GM12878 (cell line): ENCODE measurements around the gene NBEA. TPM values are rescaled to one million over a fixed set of nuclear protein-coding genes. Genes with fewer than 3 reads are reported as not detected.

ENCODE experiments used
- ATAC-seq: fragments of 200-7000 bp; cut with Tn5 transposase; 3 replicates; pipeline ENCODE4 v1.9.1; 2020; ENCODE audit warnings: mild to moderate bottlenecking, moderate library complexity
- BruUV-seq: library from RNA; stranded (reverse); fragments of 400-500 nt; replicated peaks from 2 replicates; lab custom pipeline; 2021; lab: Mats Ljungman, UMichigan
- CTCF ChIA-PET: fragments of 300-600 bp; sonication (Branson Sonifier 250); formaldehyde crosslinking; extraction: SDS; loops from one replicate; lab custom pipeline; 2021; ENCODE audit warnings: inconsistent platforms; lab: Yijun Ruan, JAX
- POLR2A ChIA-PET: fragments of 350-600 bp; formaldehyde crosslinking; extraction: SDS; loops from one replicate; lab custom pipeline; 2021; ENCODE audit warnings: inconsistent platforms; lab: Charles Lee
- RAD21 ChIA-PET: fragments of 300-600 bp; sonication (Branson Sonifier 250); formaldehyde crosslinking; loops from one replicate; lab custom pipeline; 2023; ENCODE audit warnings: antibody characterized with exemption; ENCODE audit not compliant: unreplicated experiment; lab: Charles Lee
- SMC1A ChIA-PET: fragments of 300-600 bp; sonication (Branson Sonifier 250); formaldehyde crosslinking; loops from one replicate; lab custom pipeline; 2023; ENCODE audit not compliant: unreplicated experiment, uncharacterized antibody; lab: Charles Lee
- DNase-seq: peaks from one replicate; pipeline ENCODE4 v3.0.0-alpha.2; 2011; ENCODE audit warnings: low read depth, low spot score
- FAIRE-seq: peaks from 3 replicates; lab custom pipeline; 2011; peaks lifted over from hg19 to GRCh38; lab: Jason Lieb, UNC
- H2AFZ ChIP-seq: 2 replicates; pipeline ENCODE4 v1.6.0; 2011; ENCODE audit warnings: low read depth, low read length, control low read depth; ENCODE audit not compliant: control insufficient read depth
- H3K27ac ChIP-seq: 2 replicates; pipeline ENCODE4 v1.5.1; 2011; ENCODE audit warnings: control low read depth; ENCODE audit not compliant: control insufficient read depth, insufficient read depth
- H3K27me3 ChIP-seq, 2 experiments: replicated peaks in 1 of 2; 2 replicates each; pipeline versions ENCODE4 v1.6.0 to v1.6.1; 2011; ENCODE audit warnings: low read length in 1 of 2; ENCODE audit not compliant: control insufficient read depth in 2 of 2, insufficient read depth in 2 of 2
- H3K36me3 ChIP-seq, 2 experiments: 2 replicates each; pipeline ENCODE4 v1.5.1; 2011; ENCODE audit warnings: low read length in 1 of 2; ENCODE audit not compliant: control insufficient read depth in 2 of 2, insufficient read depth in 2 of 2
- H3K4me1 ChIP-seq: 2 replicates; pipeline ENCODE4 v1.6.1; 2011; ENCODE audit warnings: mild to moderate bottlenecking, low read length, moderate library complexity, mixed read lengths; ENCODE audit not compliant: control insufficient read depth, insufficient read depth
- H3K4me2 ChIP-seq: 2 replicates; pipeline ENCODE4 v1.6.0; 2011; ENCODE audit warnings: control low read depth; ENCODE audit not compliant: control insufficient read depth, insufficient read depth
- H3K4me3 ChIP-seq: fragments of 200-600 bp; sonication (generic); 2 replicates; pipeline ENCODE4 v1.5.1; 2016
- H3K79me2 ChIP-seq: 2 replicates; pipeline ENCODE4 v1.6.0; 2011; ENCODE audit warnings: low read length; ENCODE audit not compliant: control insufficient read depth, insufficient read depth
- H3K9ac ChIP-seq: 2 replicates; pipeline ENCODE4 v1.8.0; 2011; ENCODE audit warnings: low read length, control low read depth, mixed read lengths; ENCODE audit not compliant: control insufficient read depth, insufficient read depth
- H3K9me3 ChIP-seq: replicated peaks from 3 replicates; pipeline ENCODE4 v1.5.1; 2011; ENCODE audit warnings: mild to moderate bottlenecking, low read length; ENCODE audit not compliant: control insufficient read depth, insufficient read depth
- H4K20me1 ChIP-seq: 2 replicates; pipeline ENCODE4 v1.6.0; 2011; ENCODE audit not compliant: control insufficient read depth, insufficient read depth
- BACH1 ChIP-seq: fragments of 450-650 bp; IDR thresholded peaks from 2 replicates; pipeline ENCODE4 v1.6.1; 2017; ENCODE audit warnings: mild to moderate bottlenecking, borderline replicate concordance
- BHLHE40 ChIP-seq, 2 experiments: fragments of 450-650 bp in 1 of 2; IDR thresholded peaks; 2 replicates each; pipeline ENCODE4 v1.6.1; 2011 to 2017; ENCODE audit warnings: low read depth in 2 of 2, borderline replicate concordance in 1 of 2, improper control_type of control experiment in 1 of 2, low read length in 1 of 2, mild to moderate bottlenecking in 1 of 2
- BRCA1 ChIP-seq: IDR thresholded peaks from 2 replicates; pipeline ENCODE4 v1.6.1; 2011; ENCODE audit warnings: low read depth, low read length, improper control_type of control experiment
- CREM ChIP-seq: IDR thresholded peaks from 2 replicates; pipeline ENCODE4 v1.6.1; 2014; ENCODE audit warnings: antibody characterized with exemption, low read depth
- EGR1 ChIP-seq, 2 experiments: IDR thresholded peaks; 1 replicate in 1 of 2; 2 replicates in 1 of 2; pipeline ENCODE4 v1.6.1; 2011 to 2012; ENCODE audit warnings: low read depth in 2 of 2, low read length in 2 of 2, borderline replicate concordance in 1 of 2, mild to moderate bottlenecking in 1 of 2, moderate library complexity in 1 of 2
- MEF2A ChIP-seq: IDR thresholded peaks from 2 replicates; pipeline ENCODE4 v1.6.1; 2011; ENCODE audit warnings: low read depth, mild to moderate bottlenecking, low read length, moderate library complexity; ENCODE audit not compliant: insufficient read depth
- MXI1 ChIP-seq: fragments of 150-350 bp; IDR thresholded peaks from 2 replicates; pipeline ENCODE4 v1.6.1; 2011; ENCODE audit warnings: low read depth, mild to moderate bottlenecking, inconsistent platforms, low read length, improper control_type of control experiment
- NBN ChIP-seq: fragments of 450-650 bp; IDR thresholded peaks from 2 replicates; pipeline ENCODE4 v1.6.1; 2016
- NR2C1 ChIP-seq: fragments of 450-650 bp; IDR thresholded peaks from 2 replicates; pipeline ENCODE4 v1.6.1; 2017; ENCODE audit warnings: antibody characterized with exemption, mild to moderate bottlenecking, moderate library complexity
- POLR2AphosphoS2 ChIP-seq: IDR thresholded peaks from 2 replicates; pipeline ENCODE4 v1.6.1; 2011; ENCODE audit warnings: low read depth, mild to moderate bottlenecking, low read length, improper control_type of control experiment, moderate library complexity
- SIX5 ChIP-seq: IDR thresholded peaks from 2 replicates; pipeline ENCODE4 v1.6.1; 2011; ENCODE audit warnings: mild to moderate bottlenecking, low read depth, low read length, moderate library complexity; ENCODE audit not compliant: severe bottlenecking
- SMAD1 ChIP-seq: fragments of 450-650 bp; IDR thresholded peaks from 2 replicates; pipeline ENCODE4 v1.6.1; 2018; ENCODE audit warnings: mild to moderate bottlenecking, low read depth; ENCODE audit not compliant: partially characterized antibody
- SUPT20H ChIP-seq: IDR thresholded peaks from 2 replicates; pipeline ENCODE4 v1.6.1; 2011; ENCODE audit warnings: low read depth, mild to moderate bottlenecking, low read length, moderate library complexity, borderline replicate concordance; ENCODE audit not compliant: control insufficient read depth
- TBL1XR1 ChIP-seq: IDR thresholded peaks from 2 replicates; pipeline ENCODE4 v1.6.1; 2012; ENCODE audit warnings: low read depth, low read length, improper control_type of control experiment
- YBX1 ChIP-seq: fragments of 450-650 bp; IDR thresholded peaks from 2 replicates; pipeline ENCODE4 v1.6.1; 2016; ENCODE audit warnings: antibody characterized with exemption
- WGBS: methylation state at CpG from one replicate; pipeline ENCODE4 v1.1.6; 2016; ENCODE audit warnings: low lambda C conversion rate; ENCODE audit not compliant: insufficient replicate concordance, insufficient coverage; ENCODE audit errors: missing lambda C conversion rate; 5-methylcytosine and 5-hydroxymethylcytosine counted together
- in situ Hi-C: fragments of 300-500 bp; cut with MboI; formaldehyde crosslinking; loops from 9 replicates; pipeline ENCODE4 v1.14.3; 2018; ENCODE audit warnings: mixed read lengths
- intact Hi-C: fragments of 100-400 bp; cut with micrococcal nuclease; formaldehyde crosslinking; loops from one replicate; pipeline ENCODE4 v1.14.2; 2022; ENCODE audit not compliant: unreplicated experiment
- polyA plus RNA-seq, 11 experiments: library from polyadenylated mRNA; depleted of rRNA in 4 of 11; unstranded in 6 of 11; stranded (reverse) in 5 of 11; fragments of >200 nt; fragmentation: Nextera tagmentation in 4 of 11; fragmentation: Illumina TruSeq in 1 of 11; extraction: Ambion mirVana in 4 of 11; extraction: Trizol in 1 of 11; gene quantifications; 1 replicate in 1 of 11; 2 replicates in 10 of 11; pipeline versions ENCODE4 v1.2.1 to v1.2.3, GENCODE V29; 2011 to 2016; ENCODE audit warnings: inconsistent platforms in 2 of 11, missing spikeins in 2 of 11, low read depth in 1 of 11
- total RNA-seq, 4 experiments: library from RNA; depleted of rRNA in 3 of 4; stranded (reverse); fragments of >200 nt in 3 of 4; fragmentation: Illumina TruSeq in 1 of 4; extraction: Trizol in 1 of 4; gene quantifications; 2 replicates each; pipeline versions ENCODE4 v1.2.1 to v1.2.3, GENCODE V29; 2013 to 2021
- TF ChIP-seq, protein P1 (sequence below): fragments of 450-650 bp; IDR thresholded peaks from 2 replicates; pipeline ENCODE4 v1.6.1; 2016; ENCODE audit warnings: mild to moderate bottlenecking, moderate library complexity, borderline replicate concordance
- TF ChIP-seq, protein P2 (sequence below), 3 experiments: IDR thresholded peaks in 2 of 3; conservative IDR thresholded peaks in 1 of 3; 2 replicates each; pipeline ENCODE4 v1.5.1; 2011; ENCODE audit warnings: low read depth in 3 of 3, low read length in 3 of 3, mild to moderate bottlenecking in 3 of 3, control low read depth in 2 of 3, moderate library complexity in 2 of 3, inconsistent platforms in 1 of 3, mixed read lengths in 1 of 3; ENCODE audit not compliant: control insufficient read depth in 2 of 3, insufficient read depth in 1 of 3; ENCODE audit errors: extremely low read depth in 1 of 3
- TF ChIP-seq, protein P3 (sequence below): fragments of 450-650 bp; IDR thresholded peaks from 2 replicates; pipeline ENCODE4 v1.6.1; 2017; ENCODE audit warnings: borderline replicate concordance

Gene NBEA
- total and polyA plus RNA-seq, 10 of the 15 experiments (the other 5 are each of a cell fraction or from before 2014, with no cell fraction given): 0.23 to 3.6 (median 0.55) TPM

DNA sequence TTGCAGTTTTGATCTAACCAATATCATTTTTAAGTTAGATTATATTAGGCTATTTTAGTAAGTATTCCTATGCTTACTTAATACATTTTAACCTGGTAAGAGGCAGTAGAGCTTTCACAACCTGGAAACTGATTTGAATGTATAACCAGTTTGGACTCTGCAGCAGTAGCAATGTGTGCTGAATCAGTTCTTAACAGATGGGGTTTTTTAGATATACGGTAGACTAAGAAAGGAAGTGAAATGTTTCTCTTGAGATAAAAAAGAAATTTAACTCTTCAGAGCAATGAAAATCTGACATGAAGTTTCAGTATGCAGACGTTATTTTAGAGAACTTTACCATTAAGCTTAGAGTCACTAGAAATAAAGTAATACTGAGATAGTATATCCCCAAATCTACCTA lies 2.7 kb downstream of the NBEA start:
- Histone ChIP-seq H3K27ac (no peak overlapping the region), H3K4me2 (no peak overlapping the region), H3K4me3 (no peak overlapping the region), H3K9me3 (no peaks in the 10 kb centered on the region), H3K36me3 (no peaks in the 10 kb centered on the region), H3K79me2 (no peaks in the 10 kb centered on the region), H3K27me3 (no peaks in the 10 kb centered on the region; a peak in 1 of 4 replicates), H3K4me1 (no peaks in the 10 kb centered on the region), H4K20me1 (no peaks in the 10 kb centered on the region), H3K9ac (no peak overlapping the region), H2AFZ (no peak overlapping the region)
- DNase-seq: peak; percentile 5
- ChIA-PET CTCF (interaction anchor here (1.0 kb wide), 1 partner anchor 15 kb away, joined by 3 read pairs; no protein-coding TSS in a partner anchor), SMC1A (interaction anchor here (1.4 kb wide), 1 partner anchor 20 kb away, joined by 3 read pairs; no protein-coding TSS in a partner anchor), RAD21 (no interaction called here), POLR2A (no interaction called here)
- intact Hi-C loops (loop anchor here (5.0 kb wide), 1 partner anchor 218 kb away; no protein-coding TSS in a partner anchor), in situ Hi-C loops (no loop called here)
- peak; percentile 7 for FAIRE-seq
- BruUV-seq: no TSS peak
- ATAC-seq: peak; percentile 34
- 2% methylated on average over 2 of the region's 2 CpGs for WGBS
- TF ChIP-seq, protein P1, sequence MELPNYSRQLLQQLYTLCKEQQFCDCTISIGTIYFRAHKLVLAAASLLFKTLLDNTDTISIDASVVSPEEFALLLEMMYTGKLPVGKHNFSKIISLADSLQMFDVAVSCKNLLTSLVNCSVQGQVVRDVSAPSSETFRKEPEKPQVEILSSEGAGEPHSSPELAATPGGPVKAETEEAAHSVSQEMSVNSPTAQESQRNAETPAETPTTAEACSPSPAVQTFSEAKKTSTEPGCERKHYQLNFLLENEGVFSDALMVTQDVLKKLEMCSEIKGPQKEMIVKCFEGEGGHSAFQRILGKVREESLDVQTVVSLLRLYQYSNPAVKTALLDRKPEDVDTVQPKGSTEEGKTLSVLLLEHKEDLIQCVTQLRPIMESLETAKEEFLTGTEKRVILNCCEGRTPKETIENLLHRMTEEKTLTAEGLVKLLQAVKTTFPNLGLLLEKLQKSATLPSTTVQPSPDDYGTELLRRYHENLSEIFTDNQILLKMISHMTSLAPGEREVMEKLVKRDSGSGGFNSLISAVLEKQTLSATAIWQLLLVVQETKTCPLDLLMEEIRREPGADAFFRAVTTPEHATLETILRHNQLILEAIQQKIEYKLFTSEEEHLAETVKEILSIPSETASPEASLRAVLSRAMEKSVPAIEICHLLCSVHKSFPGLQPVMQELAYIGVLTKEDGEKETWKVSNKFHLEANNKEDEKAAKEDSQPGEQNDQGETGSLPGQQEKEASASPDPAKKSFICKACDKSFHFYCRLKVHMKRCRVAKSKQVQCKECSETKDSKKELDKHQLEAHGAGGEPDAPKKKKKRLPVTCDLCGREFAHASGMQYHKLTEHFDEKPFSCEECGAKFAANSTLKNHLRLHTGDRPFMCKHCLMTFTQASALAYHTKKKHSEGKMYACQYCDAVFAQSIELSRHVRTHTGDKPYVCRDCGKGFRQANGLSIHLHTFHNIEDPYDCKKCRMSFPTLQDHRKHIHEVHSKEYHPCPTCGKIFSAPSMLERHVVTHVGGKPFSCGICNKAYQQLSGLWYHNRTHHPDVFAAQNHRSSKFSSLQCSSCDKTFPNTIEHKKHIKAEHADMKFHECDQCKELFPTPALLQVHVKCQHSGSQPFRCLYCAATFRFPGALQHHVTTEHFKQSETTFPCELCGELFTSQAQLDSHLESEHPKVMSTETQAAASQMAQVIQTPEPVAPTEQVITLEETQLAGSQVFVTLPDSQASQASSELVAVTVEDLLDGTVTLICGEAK: no peak
- no peak for TF ChIP-seq TBL1XR1
- TF ChIP-seq, protein P2, sequence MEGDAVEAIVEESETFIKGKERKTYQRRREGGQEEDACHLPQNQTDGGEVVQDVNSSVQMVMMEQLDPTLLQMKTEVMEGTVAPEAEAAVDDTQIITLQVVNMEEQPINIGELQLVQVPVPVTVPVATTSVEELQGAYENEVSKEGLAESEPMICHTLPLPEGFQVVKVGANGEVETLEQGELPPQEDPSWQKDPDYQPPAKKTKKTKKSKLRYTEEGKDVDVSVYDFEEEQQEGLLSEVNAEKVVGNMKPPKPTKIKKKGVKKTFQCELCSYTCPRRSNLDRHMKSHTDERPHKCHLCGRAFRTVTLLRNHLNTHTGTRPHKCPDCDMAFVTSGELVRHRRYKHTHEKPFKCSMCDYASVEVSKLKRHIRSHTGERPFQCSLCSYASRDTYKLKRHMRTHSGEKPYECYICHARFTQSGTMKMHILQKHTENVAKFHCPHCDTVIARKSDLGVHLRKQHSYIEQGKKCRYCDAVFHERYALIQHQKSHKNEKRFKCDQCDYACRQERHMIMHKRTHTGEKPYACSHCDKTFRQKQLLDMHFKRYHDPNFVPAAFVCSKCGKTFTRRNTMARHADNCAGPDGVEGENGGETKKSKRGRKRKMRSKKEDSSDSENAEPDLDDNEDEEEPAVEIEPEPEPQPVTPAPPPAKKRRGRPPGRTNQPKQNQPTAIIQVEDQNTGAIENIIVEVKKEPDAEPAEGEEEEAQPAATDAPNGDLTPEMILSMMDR (IDR thresholded peaks at IDR 0.05 in 2 of 3, conservative IDR thresholded peaks at IDR 0.05 in 1 of 3; ENCODE audit: control insufficient read depth in 2 of 3, extremely low read depth in 1 of 3, insufficient read depth in 1 of 3, low read depth in 3 of 3, low read length in 3 of 3): no peak
- TF ChIP-seq BHLHE40 (IDR thresholded peaks at IDR 0.05; ENCODE audit: borderline replicate concordance in 1 of 2, low read depth in 2 of 2, low read length in 1 of 2): no peak
- no peak for TF ChIP-seq MEF2A
- no peak for TF ChIP-seq MXI1
- no peak for TF ChIP-seq BRCA1
- TF ChIP-seq SIX5: no peak
- no peak for TF ChIP-seq SMAD1
- TF ChIP-seq EGR1 (IDR thresholded peaks at IDR 0.05; ENCODE audit: borderline replicate concordance in 1 of 2, low read depth in 2 of 2, low read length in 2 of 2): no peak
- TF ChIP-seq POLR2AphosphoS2: no peak
- TF ChIP-seq NR2C1: no peak
- TF ChIP-seq YBX1: no peak
- TF ChIP-seq CREM: no peak
- TF ChIP-seq NBN: no peak
- TF ChIP-seq BACH1: no peak
- TF ChIP-seq, protein P3, sequence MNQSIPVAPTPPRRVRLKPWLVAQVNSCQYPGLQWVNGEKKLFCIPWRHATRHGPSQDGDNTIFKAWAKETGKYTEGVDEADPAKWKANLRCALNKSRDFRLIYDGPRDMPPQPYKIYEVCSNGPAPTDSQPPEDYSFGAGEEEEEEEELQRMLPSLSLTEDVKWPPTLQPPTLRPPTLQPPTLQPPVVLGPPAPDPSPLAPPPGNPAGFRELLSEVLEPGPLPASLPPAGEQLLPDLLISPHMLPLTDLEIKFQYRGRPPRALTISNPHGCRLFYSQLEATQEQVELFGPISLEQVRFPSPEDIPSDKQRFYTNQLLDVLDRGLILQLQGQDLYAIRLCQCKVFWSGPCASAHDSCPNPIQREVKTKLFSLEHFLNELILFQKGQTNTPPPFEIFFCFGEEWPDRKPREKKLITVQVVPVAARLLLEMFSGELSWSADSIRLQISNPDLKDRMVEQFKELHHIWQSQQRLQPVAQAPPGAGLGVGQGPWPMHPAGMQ: no peak
- no peak for TF ChIP-seq SUPT20H
